Sigmoid colon (tissue), 4 donors: ENCODE data around the gene REG3A.

Experiments
- CTCF ChIP-seq, 4 experiments: fragments of 450-650 bp in 3 of 4; fragments of 200-600 bp in 1 of 4; IDR thresholded peaks; one replicate each; pipeline ENCODE4 v1.5.1; 2016 to 2019; ENCODE audit warnings: antibody characterized with exemption in 4 of 4, mild to moderate bottlenecking in 3 of 4, moderate library complexity in 2 of 4
- EP300 ChIP-seq, 4 donors: sonication (generic); formaldehyde crosslinking; IDR thresholded peaks; one replicate each; pipeline ENCODE4 v1.6.1; 2017; ENCODE audit warnings: antibody characterized with exemption in 4 of 4

- TF ChIP-seq CTCF (IDR thresholded peaks at IDR 0.05) = no peak
- TF ChIP-seq EP300 (IDR thresholded peaks at IDR 0.05) = no peak
Observed at GRCh38 chr2:79200762-79201161, 41.2 kb upstream of the REG3A start.
